GM21619 (cell line): ENCODE measurements around the gene CIAO1.
"Not testable (repeated sequence)": the region's sequence is repeated elsewhere in the genome, so short reads cannot be mapped to it uniquely, and the experiment has no call there.

Source experiments
- ATAC-seq: cut with Tn5 transposase; IDR thresholded peaks from one replicate; pipeline ENCODE4 v1.9.1; 2021; ENCODE audit not compliant: unreplicated experiment

CIAO1 gene

DNA sequence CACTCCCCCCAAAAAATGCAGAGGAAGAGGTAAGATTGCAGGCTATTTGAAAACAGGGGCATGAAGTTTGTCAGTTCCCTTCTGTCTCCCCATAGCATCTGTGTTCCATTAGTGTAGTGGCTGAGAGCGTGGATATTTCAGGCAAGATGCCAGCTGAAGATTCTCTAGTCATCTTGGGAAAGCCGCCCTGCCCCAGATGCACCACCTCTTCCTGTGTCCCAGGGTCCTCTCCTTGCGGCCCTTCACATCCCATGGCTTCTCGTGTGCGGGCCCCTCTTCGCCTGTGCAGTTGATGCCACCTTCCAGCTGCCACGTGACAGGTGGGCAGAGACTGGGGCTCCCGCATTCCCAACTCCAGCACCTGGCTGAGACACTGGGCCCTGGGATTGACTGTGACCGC, 16.4 kb upstream of the CIAO1 start:
- ATAC-seq: no peak

- ATAC-seq: no peak
Observed at GRCh38 chr2:96250188-96250587, 15.8 kb upstream of the CIAO1 start.

DNA sequence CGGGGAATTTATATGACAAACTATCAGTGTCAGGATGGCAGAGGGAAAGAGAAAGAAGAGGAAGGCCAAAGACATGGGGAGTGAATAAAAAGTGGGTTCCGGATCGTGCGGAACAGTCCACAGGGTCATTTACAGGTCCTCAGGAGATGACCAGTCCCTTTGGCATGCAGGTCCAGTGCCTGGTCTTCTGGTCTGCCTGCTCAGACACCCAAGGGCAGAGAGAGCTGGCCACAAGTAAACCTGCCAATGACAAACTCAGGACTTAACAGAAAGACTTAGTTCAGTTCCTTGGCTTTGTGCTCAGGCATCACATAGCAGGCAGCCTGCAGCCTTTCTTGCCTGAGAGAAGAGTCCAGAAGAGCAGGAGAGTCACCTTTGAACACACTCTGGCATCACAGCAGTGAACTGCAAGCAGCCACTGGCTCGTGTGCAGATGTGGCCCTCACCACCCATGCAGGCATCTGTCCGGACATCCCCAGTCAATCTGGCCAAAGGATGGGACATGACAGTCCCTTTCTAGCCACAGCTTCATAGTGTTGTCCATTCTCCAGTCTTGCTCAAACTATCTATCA, 14.2 kb upstream of the CIAO1 start:
- no peak for ATAC-seq

DNA sequence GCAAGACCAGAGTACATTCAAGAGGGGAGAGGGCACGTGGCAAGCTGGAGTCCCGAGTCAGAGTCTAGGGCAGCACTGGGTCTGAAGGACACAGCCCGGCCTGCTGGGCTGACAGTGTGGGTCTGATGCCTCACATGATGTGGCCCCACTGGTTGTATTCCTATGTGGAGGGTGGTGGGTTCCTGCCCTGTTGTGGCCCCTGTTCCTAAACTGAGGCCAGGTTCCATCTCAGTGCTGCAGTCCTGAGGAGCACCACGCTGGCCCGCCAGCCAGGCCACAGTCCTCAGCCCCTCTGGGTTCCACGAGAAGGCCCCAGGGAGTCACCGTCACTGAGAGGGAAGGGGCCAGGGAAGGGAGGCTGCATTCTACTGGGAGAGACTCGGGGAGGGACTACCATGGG, 13.5 kb upstream of the CIAO1 start:
- ATAC-seq: no peak

DNA sequence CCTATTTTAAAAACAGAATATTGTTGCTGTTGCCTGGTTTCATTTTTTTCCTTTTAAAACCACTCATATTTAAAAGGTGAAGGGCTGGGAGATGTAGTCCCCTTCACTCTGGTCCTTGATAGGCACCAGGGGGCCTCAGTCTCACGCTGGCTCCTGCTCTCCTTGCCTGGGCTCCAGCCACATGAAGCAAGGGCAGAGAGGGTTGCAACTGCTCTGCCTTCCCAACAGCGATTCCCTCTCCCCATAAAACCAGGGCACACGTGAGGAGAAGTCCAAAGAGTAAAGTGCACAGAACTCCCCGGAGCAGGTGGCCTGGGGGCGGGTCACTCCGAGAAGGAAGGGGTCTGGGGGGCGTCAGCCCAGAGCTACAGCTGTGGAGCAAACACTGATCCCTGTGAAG, 13.0 kb upstream of the CIAO1 start:
- no peak for ATAC-seq

DNA sequence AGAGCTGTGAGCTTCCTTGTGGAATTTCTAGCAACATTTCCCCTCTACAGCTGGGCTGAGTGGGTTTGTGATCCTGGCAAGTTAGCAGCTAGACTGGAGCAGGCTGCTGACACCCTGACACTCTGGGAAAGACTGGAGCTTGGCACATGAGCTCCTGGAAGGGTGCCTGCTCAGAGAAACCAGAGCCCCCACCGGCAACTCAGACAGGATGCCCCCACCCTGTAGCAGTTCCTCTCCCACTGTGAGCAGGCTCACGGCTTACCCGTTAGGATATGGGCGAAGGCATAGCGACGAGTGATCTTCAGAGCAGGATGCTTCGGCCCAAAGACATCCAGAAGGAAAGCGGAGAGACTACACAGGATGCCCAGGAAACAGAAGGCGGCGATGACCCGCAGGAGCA, 11.5 kb upstream of the CIAO1 start:
- ATAC-seq: no peak

DNA sequence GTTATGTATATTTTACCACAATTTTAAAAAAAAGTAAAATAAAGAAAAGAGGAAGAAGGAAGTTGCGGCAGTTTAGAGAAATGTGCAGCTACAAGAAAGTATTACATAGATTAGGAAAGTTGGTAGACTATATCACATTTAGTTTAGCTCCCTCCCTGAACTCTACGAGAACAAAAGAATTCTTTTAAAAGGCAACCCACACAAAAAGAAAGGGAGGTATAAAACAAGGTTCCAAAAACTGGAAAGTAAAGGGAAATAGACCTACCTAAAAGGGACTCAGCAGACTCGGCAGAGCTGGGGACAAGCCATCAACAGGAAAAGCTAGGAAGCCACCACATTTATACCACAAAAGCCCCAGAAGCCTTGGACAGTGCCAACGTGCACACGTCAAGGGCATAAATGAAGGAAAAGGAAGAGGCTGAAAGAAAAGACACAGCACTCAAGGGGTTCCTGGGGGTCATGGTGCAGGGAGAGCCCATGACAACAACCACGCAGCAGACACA, 9.4 kb upstream of the CIAO1 start:
- ATAC-seq: no peak

GRCh38 chr2:96257744-96258143, 8.3 kb upstream of the CIAO1 start:
- ATAC-seq: not testable (repeated sequence)

DNA sequence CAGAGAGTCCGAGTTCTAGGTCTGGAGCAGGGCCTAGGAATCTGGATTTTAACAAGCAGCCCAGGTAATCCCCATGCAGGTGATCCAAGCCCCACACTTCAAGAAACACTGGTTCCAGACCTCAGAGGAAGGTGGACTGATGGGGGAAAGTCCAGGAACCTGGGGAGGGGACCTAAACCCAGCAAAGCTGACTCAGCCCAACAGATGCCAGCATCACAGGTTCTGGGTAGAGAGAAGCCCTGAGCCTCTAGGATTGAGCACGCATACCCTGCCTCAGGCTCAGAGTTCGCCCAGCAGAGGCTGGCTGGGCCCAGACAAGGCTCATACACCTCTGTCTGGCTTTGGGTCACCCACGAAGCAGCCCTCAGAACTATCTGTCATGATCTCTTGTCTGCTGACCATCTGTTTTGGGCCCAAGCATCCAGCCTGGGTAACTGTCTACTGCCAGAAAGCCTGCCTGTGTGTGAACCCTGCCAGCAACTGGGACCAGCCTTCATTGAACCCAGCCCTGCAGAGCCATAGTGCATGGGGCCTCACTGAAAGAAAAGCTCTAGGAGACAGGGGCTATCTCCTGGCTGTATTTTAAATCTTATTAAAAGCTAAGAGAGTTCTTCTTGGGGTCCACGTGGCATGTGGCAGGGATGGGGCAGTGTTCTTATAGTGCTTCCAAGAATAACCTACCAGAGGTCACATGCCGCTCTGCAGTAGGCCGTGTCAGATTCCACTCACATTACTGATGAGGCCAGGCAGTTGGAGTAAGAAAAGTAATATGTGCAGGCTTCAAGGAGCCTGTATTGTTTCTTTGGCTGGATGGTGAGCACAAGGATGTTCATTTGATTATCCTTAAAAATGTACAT, 7.6 kb upstream of the CIAO1 start:
- ATAC-seq: no peak

GRCh38 chr2:96259497-96259921, 6.5 kb upstream of the CIAO1 start:
- no peak for ATAC-seq

DNA sequence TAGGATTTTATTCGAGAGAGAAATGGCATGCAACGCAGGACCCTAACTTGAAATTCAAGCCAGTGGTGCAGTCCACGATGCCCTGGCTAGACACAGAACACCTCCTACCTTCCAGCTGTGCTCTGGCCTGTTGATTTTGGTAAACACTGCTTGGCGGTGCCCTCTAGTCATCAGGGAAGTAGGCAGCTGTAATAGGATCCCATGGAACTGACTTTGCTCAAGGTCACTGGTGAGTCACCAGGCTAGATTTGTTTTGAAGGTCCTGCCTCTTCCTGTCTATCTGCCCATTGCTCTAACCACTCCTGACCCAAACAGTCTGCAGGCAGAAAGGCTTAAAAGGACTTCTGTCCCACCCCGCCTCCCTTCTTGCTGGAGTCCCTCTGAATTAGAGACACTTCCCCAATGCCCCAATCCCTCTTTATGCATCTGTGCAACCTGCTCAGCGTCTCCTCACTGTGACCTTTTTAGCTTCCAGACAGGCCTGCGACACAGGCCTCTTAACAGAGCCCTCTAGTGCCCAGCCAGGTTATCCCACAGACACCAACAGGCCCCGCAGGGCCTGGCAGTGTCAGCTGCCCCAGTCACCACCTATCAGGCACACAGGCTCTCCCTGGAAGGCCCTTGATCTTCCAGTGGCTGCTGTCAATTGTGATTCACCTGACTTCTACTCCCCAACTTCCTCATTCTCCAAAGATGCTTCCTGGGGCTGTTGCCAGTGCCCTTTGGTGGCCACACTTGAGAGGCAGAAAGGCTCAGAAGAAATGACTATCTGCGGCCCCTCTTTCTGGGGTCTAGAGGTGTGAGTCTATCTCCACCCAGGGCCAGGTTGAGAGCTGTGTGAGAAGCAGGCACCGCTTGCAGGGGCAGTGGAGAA, 5.4 kb upstream of the CIAO1 start:
- no peak for ATAC-seq

GRCh38 chr2:96261328-96262003, 4.6 kb upstream of the CIAO1 start:
- ATAC-seq: no peak

GRCh38 chr2:96262306-96262705, 3.7 kb upstream of the CIAO1 start:
- no peak for ATAC-seq

DNA sequence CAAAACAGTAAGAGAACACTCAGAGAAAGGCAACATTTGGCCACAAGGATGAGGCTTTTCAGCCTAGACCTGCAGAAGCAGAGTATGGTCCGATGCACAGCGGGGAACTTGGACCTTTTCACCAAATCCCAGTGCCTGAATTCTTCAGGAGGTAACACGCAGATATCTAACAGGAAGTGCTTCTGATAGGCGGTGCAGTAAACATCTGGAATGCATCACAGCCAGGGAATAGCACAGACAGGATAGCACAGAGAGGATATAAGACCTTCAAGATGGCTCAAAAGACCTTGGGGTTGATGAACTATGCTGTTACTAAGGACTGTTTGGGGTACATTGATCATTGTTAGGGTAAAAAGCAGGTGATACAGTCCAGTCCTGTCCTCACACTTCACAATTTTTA, 1.9 kb upstream of the CIAO1 start:
- no peak for ATAC-seq

- ATAC-seq: peak; percentile 1
Observed at GRCh38 chr2:96264656-96265348, 1.2 kb upstream of the CIAO1 start.

- ATAC-seq: peak; percentile 17
Observed at GRCh38 chr2:96265349-96265839, 631 bp upstream of the CIAO1 start.

GRCh38 chr2:96267159-96267971, 1.3 kb downstream of the CIAO1 start:
- no peak for ATAC-seq

DNA sequence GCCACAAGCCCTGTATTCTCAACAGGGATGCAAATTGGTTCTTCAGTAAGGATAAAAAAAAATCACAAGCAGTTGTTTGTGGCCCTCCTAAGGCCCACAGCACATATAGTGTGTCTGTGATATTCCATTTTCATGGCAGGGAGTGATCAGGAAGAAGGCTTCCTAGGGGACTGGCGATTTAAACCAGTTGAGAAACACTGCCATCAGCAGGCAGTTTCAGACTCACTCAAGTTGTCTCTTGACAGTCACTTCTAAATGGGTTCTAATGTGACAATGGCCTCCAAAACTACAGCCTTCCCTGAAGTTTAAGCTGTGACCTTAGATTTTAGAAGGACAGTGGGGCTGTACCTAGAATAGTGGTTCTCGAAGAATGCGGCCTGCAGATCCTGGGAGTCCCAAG, 6.0 kb downstream of the CIAO1 start:
- no peak for ATAC-seq

GRCh38 chr2:96273763-96274162, 7.7 kb downstream of the CIAO1 start:
- no peak for ATAC-seq
